Measurements from ENCODE around the gene SLCO4A1.

Gene SLCO4A1

DNA sequence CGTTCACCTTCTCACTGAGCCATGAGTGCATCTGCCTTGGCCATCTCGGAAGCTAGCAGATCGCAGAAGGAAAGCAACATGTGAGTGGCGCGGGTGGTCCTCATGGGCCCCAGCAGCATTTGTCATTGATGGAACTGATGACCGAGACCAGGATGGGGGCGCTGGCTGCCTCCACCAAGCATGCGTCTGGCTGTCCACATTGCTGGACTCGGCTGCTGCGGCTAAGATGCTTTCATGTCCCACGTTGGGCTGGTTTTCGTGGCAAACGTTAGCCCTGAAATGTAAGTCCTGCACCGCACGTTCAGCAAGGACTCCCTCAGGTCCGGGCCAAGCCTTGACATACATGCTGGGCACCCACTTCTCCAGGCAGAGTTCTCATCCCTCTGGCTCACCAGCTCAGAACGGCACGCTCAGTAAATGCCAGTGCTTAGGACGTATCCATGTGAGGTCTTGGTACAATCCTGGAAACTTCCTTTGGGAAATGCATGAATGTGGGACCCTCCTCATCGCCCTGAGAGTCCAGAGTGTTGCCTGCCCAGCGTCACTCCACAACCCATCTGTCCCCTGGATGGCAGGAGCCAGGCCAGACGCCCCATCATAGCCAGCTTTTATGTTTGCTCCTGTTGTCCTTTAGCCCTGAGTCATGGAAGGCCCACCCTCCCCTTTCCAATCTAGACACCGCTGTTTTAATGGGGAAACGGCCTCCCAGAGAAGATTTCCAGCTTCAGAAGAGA lies 8.4 kb downstream of the SLCO4A1 start:
- DNase-seq (ENCODE audit: insufficient read length, low spot score) (no peak), FAIRE-seq (peak; percentile 95)

DNA sequence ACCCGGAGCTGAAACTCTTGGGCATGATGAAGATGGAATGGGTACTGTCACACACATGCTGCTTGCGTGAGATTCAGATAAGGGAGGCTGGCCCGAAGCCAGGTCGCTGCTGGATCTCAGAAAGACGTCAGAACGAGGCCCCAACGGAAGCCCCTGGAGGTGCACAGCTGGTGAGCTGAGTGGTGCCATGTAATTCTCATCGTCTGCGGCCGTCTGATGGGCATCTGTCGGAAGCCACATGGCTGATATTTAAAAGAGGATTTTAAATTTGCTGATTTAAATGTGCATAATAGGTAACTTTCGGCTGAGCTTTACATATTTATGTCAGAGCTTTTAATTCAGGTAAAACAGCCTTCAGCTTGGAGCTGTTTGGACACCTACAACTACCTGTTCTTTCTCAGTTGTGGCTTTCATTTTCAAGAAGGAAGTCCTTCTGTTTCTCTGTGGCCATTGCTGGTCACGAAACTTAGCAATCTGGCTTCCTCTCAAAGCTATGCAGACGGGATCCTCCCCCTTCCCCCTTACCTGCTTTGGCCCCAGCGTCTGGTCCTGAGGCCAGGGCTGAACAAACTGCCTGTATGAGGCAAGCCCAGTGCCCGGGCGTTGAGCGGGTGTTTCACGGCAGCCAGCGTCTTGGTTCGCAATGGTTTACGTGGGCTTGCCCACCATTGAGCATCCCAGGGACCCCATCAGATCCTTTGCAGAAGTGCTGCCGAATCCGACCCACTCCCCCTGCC lies 9.2 kb downstream of the SLCO4A1 start:
- DNase-seq (ENCODE audit: insufficient read length, low spot score) (no peak), FAIRE-seq (peak; percentile 9)

DNA sequence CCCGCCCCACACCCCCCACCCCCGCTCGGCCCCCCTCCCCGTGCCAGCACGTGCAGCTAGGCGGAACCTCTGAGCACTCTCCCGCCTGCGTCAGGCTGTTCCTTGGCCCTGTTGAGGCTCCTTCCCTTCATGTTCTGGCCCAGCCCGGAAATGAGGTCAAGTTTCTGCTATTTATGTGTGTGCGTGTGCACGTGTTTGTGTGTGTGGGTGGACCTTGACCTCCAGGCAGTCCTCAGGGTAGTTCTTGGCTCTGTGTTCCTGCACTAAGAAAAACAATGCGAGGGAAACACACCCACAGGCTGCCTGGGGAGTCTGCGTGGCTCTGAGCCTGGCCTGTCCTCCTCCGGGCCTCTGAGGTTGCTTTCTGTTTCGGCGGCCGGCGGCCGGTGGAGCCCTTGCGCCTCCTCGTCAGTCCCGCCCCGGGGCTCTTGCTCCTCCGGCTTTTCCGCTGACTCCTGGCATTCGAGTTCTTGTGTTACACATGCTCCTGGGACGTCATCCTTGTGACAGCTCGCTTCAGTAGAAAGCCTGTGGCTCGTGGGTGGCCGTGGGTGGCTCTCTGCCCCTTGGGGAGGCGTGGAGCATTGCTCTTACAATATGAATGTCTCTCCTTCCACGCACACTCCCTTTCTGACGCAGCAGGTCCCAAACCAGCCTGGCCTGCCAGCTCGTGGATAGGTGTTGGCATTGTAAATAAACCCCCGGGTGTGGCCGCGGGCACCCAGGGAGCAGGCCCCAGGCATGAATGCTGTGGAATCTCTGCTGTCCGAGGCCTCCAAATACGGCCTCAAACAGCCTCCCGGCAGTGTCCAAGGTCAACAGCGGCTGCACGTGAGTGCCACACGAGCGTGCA lies 10.0 kb downstream of the SLCO4A1 start:
- DNase-seq (ENCODE audit: insufficient read length, low spot score): peak; percentile 95
- peak; percentile 99 for FAIRE-seq

DNA sequence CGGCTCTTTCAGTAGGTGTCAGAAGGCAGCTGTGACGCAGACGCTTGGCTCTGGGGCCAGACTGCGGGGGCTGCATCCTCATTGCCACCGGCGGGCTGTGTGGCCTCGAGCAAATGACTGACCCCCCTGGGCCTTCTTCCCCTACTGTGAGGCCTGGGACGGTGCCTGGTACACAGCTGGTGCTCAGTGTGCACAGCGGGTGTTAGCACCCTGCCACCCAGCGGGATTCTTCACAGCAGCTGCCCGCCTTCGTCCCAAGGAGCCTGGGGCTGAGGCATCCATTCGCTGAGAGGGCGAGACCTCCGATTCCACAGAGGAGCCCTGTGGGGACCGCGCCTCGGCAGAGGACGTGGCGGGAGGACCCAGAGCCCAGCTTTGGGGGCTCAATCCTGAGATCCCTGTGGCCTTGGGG lies 10.6 kb downstream of the SLCO4A1 start:
- FAIRE-seq (no peak), DNase-seq (ENCODE audit: insufficient read length, low spot score) (no peak)

DNA sequence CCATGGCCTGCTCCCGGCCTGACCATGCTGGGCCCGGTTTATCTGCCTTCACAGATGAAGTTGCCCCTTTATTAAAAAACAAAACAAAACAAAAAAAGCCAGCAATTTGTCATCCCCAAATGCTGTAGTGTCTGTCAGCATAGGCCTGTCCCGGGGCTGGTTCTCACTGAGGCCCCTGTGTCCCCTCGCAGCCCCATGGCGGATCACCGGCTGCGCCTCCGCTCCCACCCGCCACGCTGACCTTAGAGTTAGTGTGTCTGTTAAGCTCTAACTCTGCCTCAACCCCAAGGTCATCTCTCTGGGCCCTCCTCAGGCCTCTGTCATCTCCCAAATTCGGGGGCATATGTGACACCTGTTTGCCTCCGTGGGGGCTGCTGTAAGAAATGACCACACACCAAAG lies 11.1 kb downstream of the SLCO4A1 start:
- DNase-seq (ENCODE audit: insufficient read length, low spot score) (no peak), FAIRE-seq (peak; percentile 59)

DNA sequence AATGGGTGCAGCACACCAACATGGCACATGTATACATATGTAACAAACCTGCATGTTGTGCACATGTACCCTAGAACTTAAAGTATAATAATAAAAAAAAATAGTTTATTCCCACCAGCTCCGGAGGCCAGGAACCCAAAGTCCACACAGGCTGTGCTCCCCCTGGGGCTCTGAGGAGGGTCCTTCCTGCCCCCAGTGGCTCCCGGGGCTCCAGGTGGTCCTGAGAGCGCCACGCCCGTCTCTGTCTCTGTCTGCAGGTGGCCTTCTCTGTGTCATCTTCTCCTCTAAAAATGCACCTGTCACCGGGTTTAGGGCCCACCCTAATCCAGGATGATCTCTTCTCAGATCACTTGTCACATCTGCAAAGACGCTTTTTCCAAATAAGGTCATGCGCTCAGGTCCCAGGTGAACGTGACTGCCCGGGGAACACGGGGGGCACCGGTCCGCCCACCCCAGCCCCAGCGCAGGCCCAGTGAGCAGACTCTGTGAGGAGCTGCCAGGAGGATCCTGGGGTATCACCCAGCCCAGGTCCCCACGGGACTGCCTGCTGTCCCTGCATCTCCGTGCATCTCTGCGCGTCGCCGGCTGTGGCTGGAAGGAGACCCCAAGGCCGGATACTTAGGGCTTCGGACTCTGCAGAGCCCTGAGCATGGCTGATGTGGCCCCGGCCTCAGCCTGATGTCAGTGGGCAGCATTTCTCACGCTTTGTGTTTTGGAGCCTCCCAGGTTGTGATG lies 11.8 kb downstream of the SLCO4A1 start:
- FAIRE-seq (peak; percentile 75), DNase-seq (ENCODE audit: insufficient read length, low spot score) (no peak)

DNA sequence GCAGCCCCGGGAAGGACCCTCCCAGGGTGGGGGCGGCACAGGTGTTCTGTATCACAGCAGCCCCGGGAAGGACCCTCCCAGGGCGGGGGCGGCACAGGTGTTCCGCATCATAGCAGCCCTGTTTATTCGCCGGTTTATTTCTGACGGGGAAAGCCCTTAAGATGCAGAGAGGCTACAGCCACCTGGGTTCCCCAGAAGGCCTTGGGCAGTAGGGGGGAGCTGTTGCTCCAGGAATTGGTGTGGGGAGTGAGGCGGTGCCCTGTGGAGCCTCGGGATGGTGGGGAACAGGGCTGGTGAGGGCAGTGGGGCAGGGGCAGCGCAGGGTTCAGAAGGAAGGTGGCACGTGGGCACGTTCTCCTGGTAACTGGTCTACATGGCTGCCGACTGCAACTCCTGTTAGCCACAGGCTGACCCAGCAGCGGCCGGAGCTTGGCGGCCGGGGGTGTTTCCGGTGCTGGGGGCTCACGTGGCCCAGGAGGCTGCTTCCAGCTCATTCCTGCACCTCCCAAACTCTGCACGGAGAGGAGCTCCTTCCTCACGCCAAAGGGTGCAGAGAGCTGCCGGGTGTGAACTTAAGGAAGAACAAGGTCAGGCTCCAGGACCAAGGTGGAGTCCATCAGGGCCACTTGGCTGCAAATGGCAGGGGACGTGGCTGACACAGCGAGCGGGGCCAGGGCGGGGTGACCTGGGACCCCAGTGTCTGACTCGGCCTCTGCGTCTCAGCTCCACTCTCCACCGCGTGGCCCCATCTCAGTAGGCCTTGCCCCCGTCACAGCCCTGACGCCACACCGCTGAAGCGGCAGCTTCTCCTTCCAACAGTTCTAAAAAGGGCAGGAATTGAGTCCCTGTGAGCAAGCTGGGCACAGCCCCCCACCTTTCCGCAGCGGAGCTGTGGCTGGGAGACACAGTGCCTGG lies 13.2 kb downstream of the SLCO4A1 start:
- DNase-seq (ENCODE audit: insufficient read length, low spot score) (no peak), FAIRE-seq (peak; percentile 73)

DNA sequence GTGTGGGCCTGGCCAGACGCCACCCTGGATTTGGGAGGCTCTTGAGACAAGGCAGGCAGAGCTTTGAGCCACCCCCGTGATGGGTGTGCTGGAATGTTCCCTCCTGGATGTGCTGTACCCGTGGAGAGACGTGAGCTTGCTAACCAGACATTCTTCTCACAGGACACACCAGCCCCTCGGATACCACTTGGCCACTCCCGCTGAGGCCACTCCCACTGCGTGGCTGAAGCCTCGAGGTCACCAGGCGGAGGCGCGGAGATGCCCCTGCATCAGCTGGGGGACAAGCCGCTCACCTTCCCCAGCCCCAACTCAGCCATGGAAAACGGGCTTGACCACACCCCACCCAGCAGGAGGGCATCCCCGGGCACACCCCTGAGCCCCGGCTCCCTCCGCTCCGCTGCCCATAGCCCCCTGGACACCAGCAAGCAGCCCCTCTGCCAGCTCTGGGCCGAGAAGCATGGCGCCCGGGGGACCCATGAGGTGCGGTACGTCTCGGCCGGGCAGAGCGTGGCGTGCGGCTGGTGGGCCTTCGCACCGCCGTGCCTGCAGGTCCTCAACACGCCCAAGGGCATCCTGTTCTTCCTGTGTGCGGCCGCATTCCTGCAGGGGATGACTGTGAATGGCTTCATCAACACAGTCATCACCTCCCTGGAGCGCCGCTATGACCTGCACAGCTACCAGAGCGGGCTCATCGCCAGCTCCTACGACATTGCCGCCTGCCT lies 14.1 kb downstream of the SLCO4A1 start:
- FAIRE-seq (peak; percentile 4), DNase-seq (ENCODE audit: insufficient read length, low spot score) (no peak)

DNA sequence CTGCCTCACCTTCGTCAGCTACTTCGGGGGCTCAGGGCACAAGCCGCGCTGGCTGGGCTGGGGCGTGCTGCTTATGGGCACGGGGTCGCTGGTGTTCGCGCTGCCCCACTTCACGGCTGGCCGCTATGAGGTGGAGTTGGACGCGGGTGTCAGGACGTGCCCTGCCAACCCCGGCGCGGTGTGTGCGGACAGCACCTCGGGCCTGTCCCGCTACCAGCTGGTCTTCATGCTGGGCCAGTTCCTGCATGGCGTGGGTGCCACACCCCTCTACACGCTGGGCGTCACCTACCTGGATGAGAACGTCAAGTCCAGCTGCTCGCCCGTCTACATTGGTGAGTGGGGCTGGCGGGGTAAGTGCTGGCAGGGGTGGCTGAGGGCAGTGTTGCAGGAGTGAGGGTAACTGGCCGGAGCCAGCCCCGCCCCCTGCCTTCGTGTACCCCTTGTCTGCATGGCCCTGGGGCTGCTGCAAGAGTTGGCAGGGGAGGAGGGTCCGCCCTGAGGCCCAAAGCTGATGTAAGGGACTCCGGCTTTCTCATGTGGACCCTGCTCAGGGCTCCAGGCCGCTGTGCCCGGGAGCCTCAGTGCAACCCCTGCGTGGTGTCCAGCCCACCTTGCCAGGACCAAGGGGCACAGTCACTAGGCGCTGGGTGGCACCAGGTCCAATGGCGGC lies 14.8 kb downstream of the SLCO4A1 start:
- peak; percentile 80 for FAIRE-seq
- DNase-seq (ENCODE audit: insufficient read length, low spot score): no peak

DNA sequence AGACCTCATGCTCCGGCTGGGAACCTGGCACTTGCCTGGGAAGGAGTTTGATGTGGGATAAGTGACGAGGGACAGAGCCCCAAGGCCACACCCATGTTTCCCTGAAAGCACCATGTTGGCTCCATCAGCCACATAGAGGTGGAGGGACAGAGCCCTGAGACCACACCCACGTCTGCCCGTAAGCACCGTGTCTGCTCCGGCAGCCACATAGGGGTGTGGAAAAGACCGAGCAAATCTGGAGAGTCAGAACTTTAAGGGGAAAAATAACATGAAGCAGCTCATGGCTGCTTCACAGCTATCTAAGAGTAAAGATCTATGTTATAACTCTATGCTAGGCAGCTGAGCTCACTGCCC lies 15.3 kb downstream of the SLCO4A1 start:
- no peak for DNase-seq (ENCODE audit: insufficient read length, low spot score)
- no peak for FAIRE-seq

DNA sequence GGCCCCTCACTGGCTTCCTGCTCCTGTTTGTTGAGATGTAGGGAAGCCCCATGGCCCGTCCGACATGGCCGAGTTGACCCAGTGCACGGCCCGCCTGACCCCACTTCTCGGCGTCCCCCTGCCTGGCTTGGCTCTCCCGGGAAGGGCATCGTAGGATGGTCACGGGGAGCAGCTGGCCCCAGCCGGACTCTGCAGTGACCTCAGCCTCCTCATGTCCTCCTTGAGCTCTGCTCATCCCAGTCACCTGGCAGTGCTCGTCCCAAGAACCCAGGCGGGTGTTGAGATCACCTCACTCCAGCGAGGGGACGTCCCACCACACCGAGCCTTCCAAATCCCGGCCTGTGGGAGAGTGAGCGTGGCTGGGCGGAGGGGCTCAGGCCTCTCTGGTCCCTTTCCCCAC lies 15.7 kb downstream of the SLCO4A1 start:
- FAIRE-seq (peak; percentile 58), DNase-seq (ENCODE audit: insufficient read length, low spot score) (no peak)

DNA sequence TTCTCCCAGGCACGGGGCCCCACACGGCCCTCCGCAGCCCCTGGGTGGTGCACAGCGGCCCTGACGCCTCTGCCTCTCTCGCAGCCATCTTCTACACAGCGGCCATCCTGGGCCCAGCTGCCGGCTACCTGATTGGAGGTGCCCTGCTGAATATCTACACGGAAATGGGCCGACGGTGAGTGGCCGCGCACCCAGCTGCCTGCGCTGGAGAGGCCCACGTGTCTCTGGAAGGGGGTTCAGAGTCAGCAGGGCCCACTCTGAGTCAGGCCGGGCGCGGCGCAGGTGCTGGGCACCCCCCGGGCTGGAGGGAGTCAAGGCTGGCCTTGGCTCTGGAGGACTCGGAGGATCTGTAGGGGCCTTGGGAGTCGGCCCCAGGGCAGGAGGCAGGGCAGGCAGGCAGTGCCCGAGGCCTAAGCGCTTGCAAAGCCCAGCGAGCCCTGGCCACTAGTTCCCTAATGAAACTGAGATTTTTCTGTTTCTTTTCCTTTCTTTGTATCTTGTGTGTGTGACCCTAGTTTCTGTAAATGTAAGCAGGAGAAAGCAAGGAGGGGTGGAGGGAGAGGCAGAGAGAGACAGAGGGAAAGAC lies 16.4 kb downstream of the SLCO4A1 start:
- DNase-seq (ENCODE audit: insufficient read length, low spot score) (no peak), FAIRE-seq (no peak)

DNA sequence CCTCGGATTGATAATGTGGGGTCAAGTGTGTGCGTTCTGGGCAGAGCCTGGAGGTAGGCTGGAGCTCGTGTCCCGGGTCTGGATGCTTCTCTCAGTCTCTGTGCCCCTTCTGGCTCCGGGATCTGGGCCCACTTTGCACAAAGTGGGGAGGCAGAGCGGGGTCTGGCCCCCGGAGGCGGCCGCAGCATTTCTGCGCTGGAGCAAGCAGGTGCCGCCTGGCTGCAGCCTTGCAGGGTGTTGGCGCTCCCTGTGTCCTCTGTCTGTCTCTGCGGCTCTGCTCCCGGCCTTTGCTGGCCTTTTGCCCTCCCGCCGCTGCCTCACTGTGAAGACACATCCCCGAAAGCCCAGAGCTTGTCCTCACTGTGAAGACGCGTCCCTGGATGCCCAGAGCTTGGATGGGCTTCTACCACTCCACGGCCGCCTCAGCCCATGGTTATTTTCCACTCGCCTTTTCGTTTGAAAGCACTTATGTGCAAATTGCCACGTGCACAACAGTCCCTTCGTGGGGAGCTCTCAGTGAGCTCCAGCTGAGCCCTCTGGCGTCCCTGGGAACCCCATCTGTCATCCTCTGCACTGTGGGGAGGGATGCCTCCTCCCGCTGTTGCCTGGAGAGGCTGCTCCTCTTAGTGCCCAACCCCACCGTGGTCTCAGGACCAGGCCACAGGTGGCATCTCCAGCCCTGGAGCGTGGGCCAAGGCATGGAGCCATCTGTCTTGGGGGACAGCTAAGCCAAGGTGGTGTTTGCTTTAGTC lies 17.4 kb downstream of the SLCO4A1 start:
- DNase-seq (ENCODE audit: insufficient read length, low spot score) (no peak), FAIRE-seq (no peak)

DNA sequence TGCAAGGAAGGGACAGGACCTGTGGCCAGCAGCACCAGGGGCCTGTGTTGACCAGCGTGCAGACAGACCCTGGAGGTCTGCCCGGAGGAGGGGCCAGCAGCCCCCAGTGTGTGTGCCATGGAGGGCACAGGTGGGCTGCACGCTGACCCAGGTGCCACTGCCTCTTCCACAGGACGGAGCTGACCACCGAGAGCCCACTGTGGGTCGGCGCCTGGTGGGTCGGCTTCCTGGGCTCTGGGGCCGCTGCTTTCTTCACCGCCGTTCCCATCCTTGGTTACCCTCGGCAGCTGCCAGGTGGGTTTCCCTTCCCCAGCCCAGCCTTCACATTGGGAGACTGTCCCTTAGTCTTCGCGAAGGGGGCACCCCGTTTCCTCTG lies 17.9 kb downstream of the SLCO4A1 start:
- no peak for DNase-seq (ENCODE audit: insufficient read length, low spot score)
- peak; percentile 38 for FAIRE-seq

DNA sequence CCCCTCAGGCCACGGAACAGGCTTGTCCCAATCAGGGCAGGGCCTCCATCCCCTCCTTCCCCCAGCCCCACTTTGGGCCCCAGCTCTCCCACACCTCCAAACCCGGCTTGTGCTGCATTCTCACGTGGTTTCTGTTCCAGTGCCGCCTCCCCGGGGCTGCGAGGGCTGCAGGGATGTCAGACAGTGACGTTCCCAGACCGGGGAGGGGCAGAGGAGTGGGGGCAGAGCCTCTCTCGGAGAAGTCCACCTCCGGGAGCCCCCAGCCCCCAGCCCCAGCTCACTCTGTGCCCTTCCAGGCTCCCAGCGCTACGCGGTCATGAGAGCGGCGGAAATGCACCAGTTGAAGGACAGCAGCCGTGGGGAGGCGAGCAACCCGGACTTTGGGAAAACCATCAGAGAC lies 18.5 kb downstream of the SLCO4A1 start:
- DNase-seq (ENCODE audit: insufficient read length, low spot score) (no peak), FAIRE-seq (no peak)

DNA sequence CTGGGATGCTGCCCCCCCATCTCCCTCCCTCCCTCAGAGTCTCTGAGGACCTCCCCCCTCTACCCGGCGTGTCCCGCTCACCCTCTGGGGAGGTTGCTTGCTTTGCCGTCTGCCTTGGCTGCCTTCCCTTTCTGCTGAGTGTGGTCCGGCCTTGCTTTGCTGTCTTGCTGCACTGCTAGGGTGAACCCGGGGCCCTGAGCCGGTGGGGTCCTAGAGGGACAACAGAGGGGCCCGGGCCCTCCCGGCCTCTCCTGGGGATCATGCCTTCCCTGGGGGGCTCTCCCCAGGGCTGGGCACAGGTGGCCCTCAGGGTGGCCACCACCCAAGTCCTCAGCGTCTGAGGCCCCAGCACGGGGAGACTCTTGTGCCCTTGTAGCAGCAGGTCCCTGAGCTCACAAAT lies 19.3 kb downstream of the SLCO4A1 start:
- DNase-seq (ENCODE audit: insufficient read length, low spot score) (no peak), FAIRE-seq (no peak)

DNA sequence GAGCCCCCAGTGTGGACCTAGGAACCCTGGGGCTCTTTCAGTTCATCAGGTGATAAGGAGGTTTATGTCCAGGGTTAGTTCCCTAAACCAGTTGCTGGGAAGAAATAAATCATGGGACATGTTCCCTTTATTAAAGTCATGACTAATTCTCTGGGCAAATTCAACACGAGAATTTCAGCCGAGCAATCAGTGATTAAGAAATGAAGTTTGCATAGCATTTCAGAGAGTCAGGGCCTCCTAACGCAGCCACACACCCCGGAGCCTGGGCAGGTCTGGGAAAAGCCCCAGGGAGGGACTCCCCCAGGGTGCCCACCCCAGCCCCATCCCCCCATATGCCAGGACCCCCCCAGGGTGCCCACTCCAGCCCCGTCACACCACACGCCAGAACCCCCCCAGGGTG lies 20.1 kb downstream of the SLCO4A1 start:
- DNase-seq (ENCODE audit: insufficient read length, low spot score) (no peak), FAIRE-seq (no peak)
